GM23338 (cell line): Measurements from ENCODE around the gene DMRTC2. TPM values are rescaled to one million over a fixed set of nuclear protein-coding genes. Genes with fewer than 3 reads are reported as not detected.

Experiments used
- ATAC-seq: fragments of 200-7000 bp; cut with Tn5 transposase; 3 replicates; pipeline ENCODE4 v1.9.1; 2020
- DNase-seq: peaks from one replicate; pipeline ENCODE4 v3.0.0-alpha.2; 2015; ENCODE audit warnings: low spot score
- H2AFZ ChIP-seq: fragments of 200-600 bp; sonication (generic); 2 replicates; pipeline ENCODE4 v1.8.0; 2016; ENCODE audit warnings: antibody characterized with exemption, mild to moderate bottlenecking, moderate library complexity
- H3F3A ChIP-seq: fragments of 200-600 bp; sonication (generic); replicated peaks from 2 replicates; pipeline ENCODE4 v1.8.0; 2017; ENCODE audit warnings: antibody characterized with exemption, mixed run types, low read depth
- H3K27ac ChIP-seq: fragments of 200-600 bp; sonication (generic); 2 replicates; pipeline ENCODE4 v1.6.1; 2016; ENCODE audit warnings: low read depth
- H3K27me3 ChIP-seq: fragments of 200-600 bp; sonication (generic); 2 replicates; pipeline ENCODE4 v1.8.0; 2016; ENCODE audit warnings: mild to moderate bottlenecking, mixed run types, moderate library complexity; ENCODE audit not compliant: insufficient read depth
- H3K36me3 ChIP-seq: fragments of 200-600 bp; sonication (generic); 2 replicates; pipeline ENCODE4 v1.8.0; 2016; ENCODE audit warnings: mild to moderate bottlenecking; ENCODE audit not compliant: insufficient read depth
- H3K4me1 ChIP-seq: fragments of 200-600 bp; sonication (generic); 2 replicates; pipeline ENCODE4 v1.8.0; 2016; ENCODE audit warnings: mild to moderate bottlenecking, moderate library complexity; ENCODE audit not compliant: insufficient read depth
- H3K4me2 ChIP-seq: fragments of 200-600 bp; sonication (generic); 2 replicates; pipeline ENCODE4 v1.7.1; 2017; ENCODE audit warnings: mixed run types
- H3K4me3 ChIP-seq: fragments of 200-600 bp; sonication (generic); 2 replicates; pipeline ENCODE4 v1.6.1; 2016; ENCODE audit warnings: mixed run types
- H3K79me2 ChIP-seq: fragments of 200-600 bp; sonication (generic); replicated peaks from 2 replicates; pipeline ENCODE4 v1.8.0; 2017; ENCODE audit warnings: mild to moderate bottlenecking; ENCODE audit not compliant: insufficient read depth
- H3K9me2 ChIP-seq: fragments of 200-600 bp; sonication (generic); 2 replicates; pipeline ENCODE4 v1.8.0; 2017; ENCODE audit not compliant: insufficient read depth
- H4K20me1 ChIP-seq: fragments of 200-600 bp; sonication (generic); replicated peaks from 2 replicates; pipeline ENCODE4 v1.8.0; 2017; ENCODE audit warnings: mild to moderate bottlenecking; ENCODE audit not compliant: insufficient read depth
- H3K27ac Mint-ChIP-seq: 2 replicates; pipeline ENCODE4 v1.8.0; 2020; ENCODE audit warnings: inconsistent platforms, mild to moderate bottlenecking, moderate library complexity, mixed read lengths
- H3K27me3 Mint-ChIP-seq: 3 replicates; pipeline ENCODE4 v1.8.0; 2022; ENCODE audit warnings: low read depth, mild to moderate bottlenecking, moderate library complexity, mixed read lengths, inconsistent platforms; ENCODE audit not compliant: insufficient read depth, poor library complexity
- H3K36me3 Mint-ChIP-seq: 3 replicates; pipeline ENCODE4 v1.8.0; 2021; ENCODE audit warnings: low read depth, mild to moderate bottlenecking, inconsistent platforms, moderate library complexity, mixed read lengths
- H3K4me1 Mint-ChIP-seq: 3 replicates; pipeline ENCODE4 v1.8.0; 2020; ENCODE audit warnings: mild to moderate bottlenecking, inconsistent platforms, mixed read lengths
- H3K4me3 Mint-ChIP-seq: 3 replicates; pipeline ENCODE4 v1.8.0; 2021; ENCODE audit warnings: moderate library complexity, mild to moderate bottlenecking, inconsistent platforms, mixed read lengths
- H3K9me3 Mint-ChIP-seq: 3 replicates; pipeline ENCODE4 v1.8.0; 2020; ENCODE audit warnings: moderate library complexity, mild to moderate bottlenecking, inconsistent platforms, mixed read lengths
- CTCF ChIP-seq, 2 experiments: fragments of 200-600 bp in 1 of 2; sonication (generic) in 1 of 2; conservative IDR thresholded peaks; 2 replicates each; pipeline versions ENCODE4 v1.5.1 to v1.6.1; 2016 to 2017; ENCODE audit warnings: antibody characterized with exemption in 2 of 2, low read depth in 2 of 2, mild to moderate bottlenecking in 2 of 2, moderate library complexity in 1 of 2
- ETS1 ChIP-seq: IDR thresholded peaks from 2 replicates; pipeline ENCODE4 v1.6.1; 2016; ENCODE audit warnings: antibody characterized with exemption
- EZH2 ChIP-seq: fragments of 200-600 bp; sonication (generic); IDR thresholded peaks from one replicate; pipeline ENCODE4 v1.8.0; 2017; ENCODE audit warnings: antibody characterized with exemption, mild to moderate bottlenecking, low read depth; ENCODE audit not compliant: unreplicated experiment
- EZH2phosphoT487 ChIP-seq: fragments of 200-600 bp; sonication (generic); IDR thresholded peaks from one replicate; pipeline ENCODE4 v1.8.1; 2018; ENCODE audit warnings: antibody characterized with exemption; ENCODE audit not compliant: unreplicated experiment
- JUNB ChIP-seq: IDR thresholded peaks from one replicate; pipeline ENCODE4 v1.6.1; 2016; ENCODE audit warnings: antibody characterized with exemption; ENCODE audit not compliant: unreplicated experiment
- NANOG ChIP-seq: IDR thresholded peaks from 2 replicates; pipeline ENCODE4 v1.6.1; 2016; ENCODE audit warnings: antibody characterized with exemption, borderline replicate concordance
- POLR2AphosphoS5 ChIP-seq: IDR thresholded peaks from 2 replicates; pipeline ENCODE4 v1.6.1; 2016; ENCODE audit warnings: antibody characterized with exemption, low read depth
- STAT1 ChIP-seq: IDR thresholded peaks from one replicate; pipeline ENCODE4 v1.6.1; 2016; ENCODE audit warnings: antibody characterized with exemption; ENCODE audit not compliant: unreplicated experiment
- ZNF331 ChIP-seq: fragments of 250-450 bp; sonication (Bioruptor Pico); IDR thresholded peaks from 2 replicates; pipeline ENCODE4 v1.5.0; 2020; ENCODE audit warnings: low read depth, mild to moderate bottlenecking, moderate library complexity
- polyA plus RNA-seq: library from polyadenylated mRNA; unstranded; fragments of >200 nt; fragmentation: Nextera tagmentation; extraction: Ambion mirVana; gene quantifications from 2 replicates; pipeline ENCODE4 v1.2.1, GENCODE V29; 2016
- total RNA-seq: library from RNA; depleted of rRNA; stranded (reverse); fragments of >200 nt; shearing (Covaris generic); gene quantifications from 2 replicates; pipeline ENCODE4 v1.2.3, GENCODE V29; 2014
- TF ChIP-seq, protein P1 (sequence below): IDR thresholded peaks from one replicate; pipeline ENCODE4 v1.6.1; 2018; ENCODE audit warnings: antibody characterized with exemption; ENCODE audit not compliant: unreplicated experiment
- TF ChIP-seq, protein P2 (sequence below): fragments of 250-450 bp; sonication (Bioruptor Pico); IDR thresholded peaks from 2 replicates; pipeline ENCODE4 v1.5.0; 2020; ENCODE audit warnings: mild to moderate bottlenecking, moderate library complexity

DMRTC2 gene
- total and polyA plus RNA-seq, 2 experiments from 2014 or later: 0.21 TPM; not detected in 1

DNA sequence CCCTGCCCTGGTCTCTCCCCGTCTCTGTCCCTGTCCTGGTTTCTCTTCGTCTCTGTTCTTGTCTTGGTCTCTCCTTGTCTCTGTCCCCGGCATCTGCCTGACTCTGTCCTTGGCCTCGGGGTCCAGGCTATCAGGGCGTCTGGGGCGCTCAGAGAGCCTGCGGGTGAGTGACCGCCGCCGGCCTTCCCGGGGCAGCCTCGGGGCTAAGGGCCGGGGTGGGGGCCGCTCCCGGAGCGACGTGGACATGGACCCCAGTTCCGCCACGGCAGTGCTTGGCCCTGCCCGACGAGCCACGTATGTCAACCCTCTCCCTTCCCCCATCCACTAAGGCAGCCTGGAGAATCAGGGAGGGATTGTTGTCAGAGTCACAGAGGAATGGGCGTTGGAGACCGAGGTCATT is 53.0 kb downstream of the DMRTC2 start (continued):
- TF ChIP-seq CTCF (conservative IDR thresholded peaks at IDR 0.05; ENCODE audit: low read depth in 2 of 2) (no peak), ZNF331 (CRISPR knock-in tag) (no peak), ETS1 (no peak), EZH2phosphoT487 (no peak), POLR2AphosphoS5 (no peak)
- TF ChIP-seq, protein P1, sequence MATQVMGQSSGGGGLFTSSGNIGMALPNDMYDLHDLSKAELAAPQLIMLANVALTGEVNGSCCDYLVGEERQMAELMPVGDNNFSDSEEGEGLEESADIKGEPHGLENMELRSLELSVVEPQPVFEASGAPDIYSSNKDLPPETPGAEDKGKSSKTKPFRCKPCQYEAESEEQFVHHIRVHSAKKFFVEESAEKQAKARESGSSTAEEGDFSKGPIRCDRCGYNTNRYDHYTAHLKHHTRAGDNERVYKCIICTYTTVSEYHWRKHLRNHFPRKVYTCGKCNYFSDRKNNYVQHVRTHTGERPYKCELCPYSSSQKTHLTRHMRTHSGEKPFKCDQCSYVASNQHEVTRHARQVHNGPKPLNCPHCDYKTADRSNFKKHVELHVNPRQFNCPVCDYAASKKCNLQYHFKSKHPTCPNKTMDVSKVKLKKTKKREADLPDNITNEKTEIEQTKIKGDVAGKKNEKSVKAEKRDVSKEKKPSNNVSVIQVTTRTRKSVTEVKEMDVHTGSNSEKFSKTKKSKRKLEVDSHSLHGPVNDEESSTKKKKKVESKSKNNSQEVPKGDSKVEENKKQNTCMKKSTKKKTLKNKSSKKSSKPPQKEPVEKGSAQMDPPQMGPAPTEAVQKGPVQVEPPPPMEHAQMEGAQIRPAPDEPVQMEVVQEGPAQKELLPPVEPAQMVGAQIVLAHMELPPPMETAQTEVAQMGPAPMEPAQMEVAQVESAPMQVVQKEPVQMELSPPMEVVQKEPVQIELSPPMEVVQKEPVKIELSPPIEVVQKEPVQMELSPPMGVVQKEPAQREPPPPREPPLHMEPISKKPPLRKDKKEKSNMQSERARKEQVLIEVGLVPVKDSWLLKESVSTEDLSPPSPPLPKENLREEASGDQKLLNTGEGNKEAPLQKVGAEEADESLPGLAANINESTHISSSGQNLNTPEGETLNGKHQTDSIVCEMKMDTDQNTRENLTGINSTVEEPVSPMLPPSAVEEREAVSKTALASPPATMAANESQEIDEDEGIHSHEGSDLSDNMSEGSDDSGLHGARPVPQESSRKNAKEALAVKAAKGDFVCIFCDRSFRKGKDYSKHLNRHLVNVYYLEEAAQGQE: no peak

GRCh38 chr19:41898235-41898634 is 53.4 kb downstream of the DMRTC2 start:
- H3K79me2 ChIP-seq: no peaks in the 10 kb centered on the region
- H4K20me1 ChIP-seq: no peaks in the 10 kb centered on the region; the same call in 1 of the 2 replicates
- ATAC-seq (no peak), DNase-seq (no peak)
- H3K9me3 Mint-ChIP-seq: no peaks in the 10 kb centered on the region
- no peaks in the 10 kb centered on the region for H3K9me2 ChIP-seq
- no peak overlapping the region for H3K27ac ChIP-seq
- no peak overlapping the region for H3K4me3 ChIP-seq
- no peak overlapping the region for H3K4me3 Mint-ChIP-seq
- no peak overlapping the region for H2AFZ ChIP-seq
- H3F3A ChIP-seq: peaks cover 5% of the 10 kb centered on the region; the same call in 1 of the 2 replicates
- 0 out of 2 replicates have a peak, but pooled peaks cover 4% of the 10 kb centered on the region for H3K36me3 ChIP-seq
- no peaks in the 10 kb centered on the region for H3K27me3 ChIP-seq
- peaks cover 18% of the 10 kb centered on the region for H3K4me1 Mint-ChIP-seq
- H3K4me2 ChIP-seq: no peak overlapping the region
- 0 out of 2 replicates have a peak, but pooled peaks cover 6% of the 10 kb centered on the region for H3K4me1 ChIP-seq
- no peak overlapping the region for H3K27ac Mint-ChIP-seq
- peaks cover 10% of the 10 kb centered on the region for H3K27me3 Mint-ChIP-seq
- H3K36me3 Mint-ChIP-seq: peaks cover 37% of the 10 kb centered on the region
- TF ChIP-seq EZH2 (no peak), JUNB (no peak), EZH2phosphoT487 (no peak), NANOG (no peak), STAT1 (no peak)
- TF ChIP-seq, protein P2, sequence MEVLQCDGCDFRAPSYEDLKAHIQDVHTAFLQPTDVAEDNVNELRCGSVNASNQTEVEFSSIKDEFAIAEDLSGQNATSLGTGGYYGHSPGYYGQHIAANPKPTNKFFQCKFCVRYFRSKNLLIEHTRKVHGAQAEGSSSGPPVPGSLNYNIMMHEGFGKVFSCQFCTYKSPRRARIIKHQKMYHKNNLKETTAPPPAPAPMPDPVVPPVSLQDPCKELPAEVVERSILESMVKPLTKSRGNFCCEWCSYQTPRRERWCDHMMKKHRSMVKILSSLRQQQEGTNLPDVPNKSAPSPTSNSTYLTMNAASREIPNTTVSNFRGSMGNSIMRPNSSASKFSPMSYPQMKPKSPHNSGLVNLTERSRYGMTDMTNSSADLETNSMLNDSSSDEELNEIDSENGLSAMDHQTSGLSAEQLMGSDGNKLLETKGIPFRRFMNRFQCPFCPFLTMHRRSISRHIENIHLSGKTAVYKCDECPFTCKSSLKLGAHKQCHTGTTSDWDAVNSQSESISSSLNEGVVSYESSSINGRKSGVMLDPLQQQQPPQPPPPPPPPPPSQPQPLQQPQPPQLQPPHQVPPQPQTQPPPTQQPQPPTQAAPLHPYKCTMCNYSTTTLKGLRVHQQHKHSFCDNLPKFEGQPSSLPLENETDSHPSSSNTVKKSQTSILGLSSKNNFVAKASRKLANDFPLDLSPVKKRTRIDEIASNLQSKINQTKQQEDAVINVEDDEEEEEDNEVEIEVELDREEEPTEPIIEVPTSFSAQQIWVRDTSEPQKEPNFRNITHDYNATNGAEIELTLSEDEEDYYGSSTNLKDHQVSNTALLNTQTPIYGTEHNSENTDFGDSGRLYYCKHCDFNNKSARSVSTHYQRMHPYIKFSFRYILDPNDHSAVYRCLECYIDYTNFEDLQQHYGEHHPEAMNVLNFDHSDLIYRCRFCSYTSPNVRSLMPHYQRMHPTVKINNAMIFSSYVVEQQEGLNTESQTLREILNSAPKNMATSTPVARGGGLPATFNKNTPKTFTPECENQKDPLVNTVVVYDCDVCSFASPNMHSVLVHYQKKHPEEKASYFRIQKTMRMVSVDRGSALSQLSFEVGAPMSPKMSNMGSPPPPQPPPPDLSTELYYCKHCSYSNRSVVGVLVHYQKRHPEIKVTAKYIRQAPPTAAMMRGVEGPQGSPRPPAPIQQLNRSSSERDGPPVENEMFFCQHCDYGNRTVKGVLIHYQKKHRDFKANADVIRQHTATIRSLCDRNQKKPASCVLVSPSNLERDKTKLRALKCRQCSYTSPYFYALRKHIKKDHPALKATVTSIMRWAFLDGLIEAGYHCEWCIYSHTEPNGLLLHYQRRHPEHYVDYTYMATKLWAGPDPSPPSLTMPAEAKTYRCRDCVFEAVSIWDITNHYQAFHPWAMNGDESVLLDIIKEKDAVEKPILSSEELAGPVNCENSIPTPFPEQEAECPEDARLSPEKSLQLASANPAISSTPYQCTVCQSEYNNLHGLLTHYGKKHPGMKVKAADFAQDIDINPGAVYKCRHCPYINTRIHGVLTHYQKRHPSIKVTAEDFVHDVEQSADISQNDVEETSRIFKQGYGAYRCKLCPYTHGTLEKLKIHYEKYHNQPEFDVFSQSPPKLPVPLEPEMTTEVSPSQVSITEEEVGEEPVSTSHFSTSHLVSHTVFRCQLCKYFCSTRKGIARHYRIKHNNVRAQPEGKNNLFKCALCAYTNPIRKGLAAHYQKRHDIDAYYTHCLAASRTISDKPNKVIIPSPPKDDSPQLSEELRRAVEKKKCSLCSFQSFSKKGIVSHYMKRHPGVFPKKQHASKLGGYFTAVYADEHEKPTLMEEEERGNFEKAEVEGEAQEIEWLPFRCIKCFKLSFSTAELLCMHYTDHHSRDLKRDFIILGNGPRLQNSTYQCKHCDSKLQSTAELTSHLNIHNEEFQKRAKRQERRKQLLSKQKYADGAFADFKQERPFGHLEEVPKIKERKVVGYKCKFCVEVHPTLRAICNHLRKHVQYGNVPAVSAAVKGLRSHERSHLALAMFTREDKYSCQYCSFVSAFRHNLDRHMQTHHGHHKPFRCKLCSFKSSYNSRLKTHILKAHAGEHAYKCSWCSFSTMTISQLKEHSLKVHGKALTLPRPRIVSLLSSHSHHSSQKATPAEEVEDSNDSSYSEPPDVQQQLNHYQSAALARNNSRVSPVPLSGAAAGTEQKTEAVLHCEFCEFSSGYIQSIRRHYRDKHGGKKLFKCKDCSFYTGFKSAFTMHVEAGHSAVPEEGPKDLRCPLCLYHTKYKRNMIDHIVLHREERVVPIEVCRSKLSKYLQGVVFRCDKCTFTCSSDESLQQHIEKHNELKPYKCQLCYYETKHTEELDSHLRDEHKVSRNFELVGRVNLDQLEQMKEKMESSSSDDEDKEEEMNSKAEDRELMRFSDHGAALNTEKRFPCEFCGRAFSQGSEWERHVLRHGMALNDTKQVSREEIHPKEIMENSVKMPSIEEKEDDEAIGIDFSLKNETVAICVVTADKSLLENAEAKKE (CRISPR knock-in tag): no peak
